H9 (cell line): ENCODE data around the gene STK11. TPM values are rescaled to one million over a fixed set of nuclear protein-coding genes. Genes with fewer than 3 reads are reported as not detected.

Experiments
- DNase-seq: peaks from one replicate; pipeline ENCODE4 v3.0.0-alpha.2; 2017
- H2AFZ ChIP-seq: one replicate; pipeline ENCODE4 v1.6.1; 2013; ENCODE audit warnings: mild to moderate bottlenecking, low read length, control low read depth, moderate library complexity
- H2AK5ac ChIP-seq: 2 replicates; pipeline ENCODE4 v1.6.1; 2013; ENCODE audit warnings: low read length, control low read depth, mixed read lengths; ENCODE audit not compliant: insufficient read length
- H2BK120ac ChIP-seq: one replicate; pipeline ENCODE4 v1.6.1; 2013; ENCODE audit warnings: low read depth, mild to moderate bottlenecking, low read length, control low read depth, inconsistent platforms; ENCODE audit not compliant: poor library complexity, severe bottlenecking
- H2BK12ac ChIP-seq: 2 replicates; pipeline ENCODE4 v1.6.1; 2013; ENCODE audit warnings: low read length, control low read depth, mixed read lengths, low read depth; ENCODE audit not compliant: insufficient read length
- H2BK15ac ChIP-seq: 2 replicates; pipeline ENCODE4 v1.6.1; 2013; ENCODE audit warnings: low read depth, low read length, control low read depth
- H2BK20ac ChIP-seq: one replicate; pipeline ENCODE4 v1.6.1; 2013; ENCODE audit warnings: low read depth, mild to moderate bottlenecking, low read length, control low read depth, inconsistent platforms; ENCODE audit not compliant: poor library complexity, severe bottlenecking
- H2BK5ac ChIP-seq: 2 replicates; pipeline ENCODE4 v1.6.1; 2013; ENCODE audit warnings: low read length, control low read depth, mixed read lengths; ENCODE audit not compliant: insufficient read length
- H3K14ac ChIP-seq: 2 replicates; pipeline ENCODE4 v1.6.1; 2013; ENCODE audit warnings: low read length, control low read depth; ENCODE audit not compliant: insufficient read depth
- H3K18ac ChIP-seq: 2 replicates; pipeline ENCODE4 v1.6.1; 2013; ENCODE audit warnings: low read depth, mild to moderate bottlenecking, mixed read lengths, low read length, control low read depth; ENCODE audit not compliant: insufficient read length
- H3K23ac ChIP-seq: 2 replicates; pipeline ENCODE4 v1.6.1; 2013; ENCODE audit warnings: low read length, control low read depth, mixed read lengths, low read depth; ENCODE audit not compliant: insufficient read length
- H3K23me2 ChIP-seq: 2 replicates; pipeline ENCODE4 v1.6.1; 2013; ENCODE audit warnings: low read depth, mild to moderate bottlenecking, mixed read lengths, low read length, control low read depth; ENCODE audit not compliant: insufficient read length, poor library complexity, severe bottlenecking
- H3K27ac ChIP-seq: 2 replicates; pipeline ENCODE4 v1.5.1; 2013; ENCODE audit warnings: low read length, control low read depth, mixed read lengths, low read depth; ENCODE audit not compliant: insufficient read length
- H3K27me3 ChIP-seq: 2 replicates; pipeline ENCODE4 v1.6.1; 2013; ENCODE audit warnings: low read length, control low read depth, inconsistent platforms; ENCODE audit not compliant: insufficient read depth
- H3K4ac ChIP-seq: 2 replicates; pipeline ENCODE4 v1.6.1; 2013; ENCODE audit warnings: low read depth, mild to moderate bottlenecking, control low read depth, inconsistent platforms, low read length, moderate library complexity
- H3K4me1 ChIP-seq: 2 replicates; pipeline ENCODE4 v1.6.1; 2013; ENCODE audit warnings: low read length, control low read depth, inconsistent platforms; ENCODE audit not compliant: insufficient read depth
- H3K4me2 ChIP-seq: 2 replicates; pipeline ENCODE4 v1.6.1; 2013; ENCODE audit warnings: low read length, control low read depth, mixed read lengths; ENCODE audit not compliant: insufficient read length, insufficient read depth
- H3K56ac ChIP-seq: 2 replicates; pipeline ENCODE4 v1.6.1; 2013; ENCODE audit warnings: low read depth, mild to moderate bottlenecking, mixed read lengths, low read length, control low read depth; ENCODE audit not compliant: insufficient read length
- H3K79me1 ChIP-seq: 2 replicates; pipeline ENCODE4 v1.6.1; 2013; ENCODE audit warnings: low read depth, mild to moderate bottlenecking, moderate library complexity, low read length, control low read depth, inconsistent platforms; ENCODE audit not compliant: insufficient read depth, poor library complexity, severe bottlenecking
- H3K79me2 ChIP-seq: 2 replicates; pipeline ENCODE4 v1.6.1; 2013; ENCODE audit warnings: low read length, control low read depth, inconsistent platforms; ENCODE audit not compliant: insufficient read depth
- H3K9ac ChIP-seq: 2 replicates; pipeline ENCODE4 v1.6.1; 2013; ENCODE audit warnings: low read length, control low read depth, mixed read lengths; ENCODE audit not compliant: insufficient read length; ENCODE audit errors: extremely low read depth
- H3K9me3 ChIP-seq: one replicate; pipeline ENCODE4 v1.6.1; 2013; ENCODE audit warnings: low read depth, low read length, inconsistent platforms; ENCODE audit not compliant: control insufficient read depth
- H3T11ph ChIP-seq: one replicate; pipeline ENCODE4 v1.6.1; 2013; ENCODE audit warnings: mild to moderate bottlenecking, low read length, control low read depth, inconsistent platforms
- H4K20me1 ChIP-seq: one replicate; pipeline ENCODE4 v1.6.1; 2013; ENCODE audit not compliant: control insufficient read depth, insufficient read length, insufficient read depth
- H4K5ac ChIP-seq: 2 replicates; pipeline ENCODE4 v1.6.1; 2013; ENCODE audit warnings: low read depth, mild to moderate bottlenecking, mixed read lengths, low read length, control low read depth; ENCODE audit not compliant: insufficient read length
- H4K8ac ChIP-seq: replicated peaks from 2 replicates; pipeline ENCODE4 v1.6.1; 2013; ENCODE audit warnings: low read length, control low read depth, mixed read lengths, low read depth; ENCODE audit not compliant: insufficient read length
- H4K91ac ChIP-seq: 2 replicates; pipeline ENCODE4 v1.6.1; 2013; ENCODE audit warnings: low read depth, mild to moderate bottlenecking, moderate library complexity, mixed read lengths, low read length, control low read depth; ENCODE audit not compliant: insufficient read length
- H3K27ac Mint-ChIP-seq, 3 experiments: 2 replicates in 2 of 3; 3 replicates in 1 of 3; pipeline ENCODE4 v1.8.0; 2020 to 2021; ENCODE audit warnings: mixed read lengths in 3 of 3, mild to moderate bottlenecking in 1 of 3, moderate library complexity in 1 of 3
- H3K27me3 Mint-ChIP-seq: 2 replicates; pipeline ENCODE4 v1.8.0; 2021; ENCODE audit warnings: low read depth, mild to moderate bottlenecking, moderate library complexity, mixed read lengths
- H3K36me3 Mint-ChIP-seq, 3 experiments: 2 replicates in 2 of 3; 3 replicates in 1 of 3; pipeline ENCODE4 v1.8.0; 2020 to 2021; ENCODE audit warnings: low read depth in 3 of 3, mixed read lengths in 3 of 3; ENCODE audit not compliant: insufficient read depth in 1 of 3
- H3K4me1 Mint-ChIP-seq, 2 experiments: 2 replicates each; pipeline ENCODE4 v1.8.0; 2020; ENCODE audit warnings: mixed read lengths in 2 of 2
- H3K4me3 Mint-ChIP-seq, 2 experiments: 2 replicates in 1 of 2; 3 replicates in 1 of 2; pipeline ENCODE4 v1.8.0; 2020 to 2021; ENCODE audit warnings: mild to moderate bottlenecking in 2 of 2, mixed read lengths in 2 of 2, moderate library complexity in 1 of 2
- H3K9me3 Mint-ChIP-seq, 2 experiments: 2 replicates in 1 of 2; 3 replicates in 1 of 2; pipeline ENCODE4 v1.8.0; 2020; ENCODE audit warnings: mild to moderate bottlenecking in 2 of 2, mixed read lengths in 2 of 2, moderate library complexity in 1 of 2
- WGBS: extraction: QIAGEN DNeasy Blood & Tissue Kit; methylation state at CpG from one replicate; pipeline ENCODE4 v1.1.7; 2013; ENCODE audit warnings: missing lambda C conversion rate, low lambda C conversion rate, mixed read lengths; ENCODE audit not compliant: insufficient read length; ENCODE audit errors: extremely low coverage; 5-methylcytosine and 5-hydroxymethylcytosine counted together
- total RNA-seq: library from RNA; stranded (reverse); gene quantifications from 2 replicates; pipeline ENCODE4 v1.2.1, GENCODE V29; 2021
- TF ChIP-seq, protein P1 (sequence below): fragments of 200-600 bp; sonication (generic); conservative IDR thresholded peaks from 3 replicates; pipeline ENCODE4 v1.8.0; 2021; ENCODE audit warnings: antibody characterized with exemption, mild to moderate bottlenecking

Gene STK11
- total RNA-seq, 1 experiment from 2014 or later, result 74.3 TPM

DNA sequence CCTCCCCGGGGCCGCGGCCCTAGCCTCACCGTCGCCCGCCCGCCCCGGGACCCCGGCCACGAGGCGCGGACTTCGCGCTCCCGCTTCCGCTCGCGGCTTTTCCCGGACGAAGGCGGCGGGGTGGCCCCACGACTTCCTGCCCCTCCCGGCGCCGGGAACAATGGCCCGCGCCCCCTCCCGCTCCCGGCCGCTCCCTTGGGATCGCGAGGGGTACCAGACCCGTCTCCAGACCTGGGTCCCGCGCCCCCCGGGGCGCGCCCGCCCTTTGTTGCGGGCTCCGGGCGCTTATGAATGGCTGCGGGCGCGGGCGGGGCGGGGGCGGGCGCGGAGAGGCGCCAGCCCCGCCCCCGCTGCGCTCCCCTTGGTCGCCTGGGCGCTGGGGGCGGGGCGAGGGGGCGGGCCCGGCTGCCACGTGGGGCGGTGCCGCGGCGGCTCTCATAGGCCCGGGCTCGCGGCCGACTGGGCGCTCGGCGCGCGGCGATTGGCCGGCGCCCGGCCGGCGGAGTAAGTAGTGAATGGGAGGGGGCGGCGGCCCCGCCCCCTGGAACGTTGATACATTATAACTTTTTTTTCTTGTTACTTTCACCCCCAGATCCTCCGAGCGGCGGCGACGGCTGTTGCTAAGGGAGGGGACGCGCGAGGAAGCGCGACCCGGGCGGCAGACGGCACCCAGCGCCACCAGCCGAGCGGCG is 43.9 kb downstream of the STK11 start:
- no peak overlapping the region for H2AFZ ChIP-seq

More for the DNA sequence above, 43.9 kb downstream of the STK11 start:
- H3K9me3 Mint-ChIP-seq, result no peaks in the 10 kb centered on the region
- Histone ChIP-seq H2AK5ac (no peak overlapping the region), H3T11ph (no peak overlapping the region), H3K18ac (peak overlapping the region; percentile 93), H3K27me3 (no peaks in the 10 kb centered on the region), H3K79me1 (no peaks in the 10 kb centered on the region), H2BK120ac (peak overlapping the region; percentile 64), H3K9ac (peak overlapping the region; percentile 58), H3K14ac (peak overlapping the region; percentile 86; the same call in 1 of the 2 replicates), H2BK5ac (no peak overlapping the region), H3K4me1 (no peaks in the 10 kb centered on the region; the same call in 1 of the 2 replicates), H3K4ac (no peak overlapping the region; the same call in 1 of the 2 replicates), H4K20me1 (no peaks in the 10 kb centered on the region), H3K79me2 (peaks cover 11% of the 10 kb centered on the region; the same call in 1 of the 2 replicates), H2BK12ac (no peak overlapping the region), H4K91ac (no peak overlapping the region), H3K4me2 (peak overlapping the region; percentile 41), H3K23ac (no peak overlapping the region), H3K56ac (no peak overlapping the region), H3K27ac (no peak overlapping the region), H3K9me3 (no peaks in the 10 kb centered on the region), H2BK20ac (no peak overlapping the region), H2BK15ac (no peak overlapping the region), H4K8ac (no peak overlapping the region), H3K23me2 (peaks cover 12% of the 10 kb centered on the region), H4K5ac (no peak overlapping the region)
- DNase-seq, result peak; percentile 95
- no CpG with 5 or more reads among the region's 102 CpGs for WGBS
- H3K36me3 Mint-ChIP-seq, result peaks cover 9 to 28% (median 17%) of the 10 kb centered on the region in 3 experiments; a peak in 6 of 7 replicates
- H3K4me3 Mint-ChIP-seq, result peak overlapping the region; percentile 72 to 88
- H3K4me1 Mint-ChIP-seq, result peaks cover 2 to 18% of the 10 kb centered on the region in 2 experiments
- TF ChIP-seq, protein P1, sequence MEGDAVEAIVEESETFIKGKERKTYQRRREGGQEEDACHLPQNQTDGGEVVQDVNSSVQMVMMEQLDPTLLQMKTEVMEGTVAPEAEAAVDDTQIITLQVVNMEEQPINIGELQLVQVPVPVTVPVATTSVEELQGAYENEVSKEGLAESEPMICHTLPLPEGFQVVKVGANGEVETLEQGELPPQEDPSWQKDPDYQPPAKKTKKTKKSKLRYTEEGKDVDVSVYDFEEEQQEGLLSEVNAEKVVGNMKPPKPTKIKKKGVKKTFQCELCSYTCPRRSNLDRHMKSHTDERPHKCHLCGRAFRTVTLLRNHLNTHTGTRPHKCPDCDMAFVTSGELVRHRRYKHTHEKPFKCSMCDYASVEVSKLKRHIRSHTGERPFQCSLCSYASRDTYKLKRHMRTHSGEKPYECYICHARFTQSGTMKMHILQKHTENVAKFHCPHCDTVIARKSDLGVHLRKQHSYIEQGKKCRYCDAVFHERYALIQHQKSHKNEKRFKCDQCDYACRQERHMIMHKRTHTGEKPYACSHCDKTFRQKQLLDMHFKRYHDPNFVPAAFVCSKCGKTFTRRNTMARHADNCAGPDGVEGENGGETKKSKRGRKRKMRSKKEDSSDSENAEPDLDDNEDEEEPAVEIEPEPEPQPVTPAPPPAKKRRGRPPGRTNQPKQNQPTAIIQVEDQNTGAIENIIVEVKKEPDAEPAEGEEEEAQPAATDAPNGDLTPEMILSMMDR, result no peak
- peak overlapping the region in 2 of 3 experiments; percentile 55 to 91; a peak in 1 of 7 replicates for H3K27ac Mint-ChIP-seq
- no peaks in the 10 kb centered on the region for H3K27me3 Mint-ChIP-seq
